WTC11 (cell line): Measurements from ENCODE around the gene TPCN2. TPM values are rescaled to one million over a fixed set of nuclear protein-coding genes. Genes with fewer than 3 reads are reported as not detected.

Source experiments
- ATAC-seq: fragments of 200-7000 bp; cut with Tn5 transposase; 2 replicates; pipeline ENCODE4 v1.10.0; 2021; ENCODE audit warnings: mild to moderate bottlenecking, moderate library complexity
- CTCF ChIA-PET: fragments of 300-600 bp; sonication (Branson Sonifier 250); formaldehyde crosslinking; loops from one replicate; lab custom pipeline; 2021; ENCODE audit warnings: antibody characterized with exemption; lab: Charles Lee
- POLR2A ChIA-PET: fragments of 350-600 bp; sonication (Branson Sonifier 250); formaldehyde crosslinking; loops from one replicate; lab custom pipeline; 2021; ENCODE audit warnings: antibody characterized with exemption; lab: Charles Lee
- DNase-seq: peaks from one replicate; pipeline ENCODE4 v3.0.0; 2021; ENCODE audit warnings: low spot score
- H3K27ac Mint-ChIP-seq: 2 replicates; pipeline ENCODE4 v1.8.0; 2021; ENCODE audit warnings: mixed read lengths
- H3K27me3 Mint-ChIP-seq: 2 replicates; pipeline ENCODE4 v1.8.0; 2021; ENCODE audit warnings: low read depth, mild to moderate bottlenecking, moderate library complexity, mixed read lengths
- H3K36me3 Mint-ChIP-seq: 2 replicates; pipeline ENCODE4 v1.8.0; 2021; ENCODE audit warnings: mixed read lengths
- H3K4me1 Mint-ChIP-seq: 2 replicates; pipeline ENCODE4 v1.8.0; 2022; ENCODE audit warnings: mixed read lengths
- H3K4me3 Mint-ChIP-seq: 2 replicates; pipeline ENCODE4 v1.8.0; 2021; ENCODE audit warnings: mild to moderate bottlenecking, moderate library complexity, mixed read lengths
- H3K9me3 Mint-ChIP-seq: 2 replicates; pipeline ENCODE4 v1.8.0; 2021; ENCODE audit warnings: mixed read lengths
- ARID4B ChIP-seq: sonication (generic); formaldehyde crosslinking; IDR thresholded peaks from 2 replicates; pipeline ENCODE4 v1.8.0; 2023; ENCODE audit warnings: missing genetic modification reagents, mild to moderate bottlenecking, borderline replicate concordance
- ATF2 ChIP-seq: sonication (generic); formaldehyde crosslinking; IDR thresholded peaks from 2 replicates; pipeline ENCODE4 v1.8.1; 2022; ENCODE audit warnings: low read depth, missing genetic modification reagents, borderline replicate concordance
- CTCF ChIP-seq: fragments of 200-600 bp; IDR thresholded peaks from 2 replicates; pipeline ENCODE4 v1.8.0; 2022; ENCODE audit warnings: antibody characterized with exemption
- E2F1 ChIP-seq: sonication (generic); formaldehyde crosslinking; IDR thresholded peaks from 2 replicates; pipeline ENCODE4 v1.8.0; 2022; ENCODE audit warnings: mild to moderate bottlenecking, missing genetic modification reagents
- E2F5 ChIP-seq: sonication (generic); formaldehyde crosslinking; IDR thresholded peaks from 2 replicates; pipeline ENCODE4 v1.8.1; 2022; ENCODE audit warnings: mild to moderate bottlenecking, moderate library complexity, missing genetic modification reagents
- ELF4 ChIP-seq: sonication (generic); formaldehyde crosslinking; IDR thresholded peaks from 2 replicates; pipeline ENCODE4 v1.8.1; 2022; ENCODE audit warnings: low read depth, mild to moderate bottlenecking, moderate library complexity, missing genetic modification reagents
- HMGXB4 ChIP-seq: sonication (generic); formaldehyde crosslinking; IDR thresholded peaks from 2 replicates; pipeline ENCODE4 v1.8.1; 2023; ENCODE audit warnings: mild to moderate bottlenecking, moderate library complexity, missing genetic modification reagents
- MXD4 ChIP-seq: fragments of 250-450 bp; sonication (Bioruptor Pico); IDR thresholded peaks from 2 replicates; pipeline ENCODE4 v1.8.0; 2021; ENCODE audit warnings: mild to moderate bottlenecking, moderate library complexity, borderline replicate concordance
- OVOL2 ChIP-seq: fragments of 250-450 bp; sonication (Bioruptor Pico); IDR thresholded peaks from 2 replicates; pipeline ENCODE4 v1.9.0; 2021; ENCODE audit warnings: mild to moderate bottlenecking, borderline replicate concordance
- PREB ChIP-seq: sonication (generic); formaldehyde crosslinking; IDR thresholded peaks from 2 replicates; pipeline ENCODE4 v1.8.1; 2022; ENCODE audit warnings: mild to moderate bottlenecking, missing genetic modification reagents, moderate library complexity, borderline replicate concordance
- SP1 ChIP-seq: sonication (generic); formaldehyde crosslinking; conservative IDR thresholded peaks from 2 replicates; pipeline ENCODE4 v1.8.1; 2022; ENCODE audit warnings: missing genetic modification reagents
- TEAD4 ChIP-seq: sonication (generic); formaldehyde crosslinking; IDR thresholded peaks from 2 replicates; pipeline ENCODE4 v1.8.0; 2022; ENCODE audit warnings: mild to moderate bottlenecking, missing genetic modification reagents
- ZNF138 ChIP-seq: sonication (generic); formaldehyde crosslinking; conservative IDR thresholded peaks from 2 replicates; pipeline ENCODE4 v1.8.1; 2022; ENCODE audit warnings: mild to moderate bottlenecking, moderate library complexity, missing genetic modification reagents
- ZNF263 ChIP-seq: sonication (generic); formaldehyde crosslinking; IDR thresholded peaks from 2 replicates; pipeline ENCODE4 v1.8.1; 2022; ENCODE audit warnings: low read depth, mild to moderate bottlenecking, moderate library complexity, missing genetic modification reagents
- total RNA-seq: library from RNA; stranded (reverse); gene quantifications from 3 replicates; pipeline ENCODE4 v1.2.3, GENCODE V29; 2021

TPCN2 gene
- total RNA-seq, 1 experiment from 2014 or later: 24.6 TPM

- peaks cover 5% of the 10 kb centered on the region for H3K27me3 Mint-ChIP-seq
- H3K36me3 Mint-ChIP-seq: no peaks in the 10 kb centered on the region
- no peak for DNase-seq
- no peak overlapping the region for H3K4me3 Mint-ChIP-seq
- no peak for ATAC-seq
- TF ChIP-seq HMGXB4 (CRISPR knock-in tag) (no peak), TEAD4 (CRISPR knock-in tag) (no peak), PREB (CRISPR knock-in tag) (no peak), ZNF263 (CRISPR knock-in tag) (no peak), SP1 (CRISPR knock-in tag) (no peak), ELF4 (no peak)
- TF ChIP-seq, all 79 proteins: peak for 0
- H3K4me1 Mint-ChIP-seq: peaks cover 28% of the 10 kb centered on the region
- H3K27ac Mint-ChIP-seq: peak overlapping the region; percentile 23; the same call in 1 of the 2 replicates
- ChIA-PET POLR2A (no interaction called here), CTCF (interaction anchor here (0.9 to 1.7 kb wide), 2 partner anchors 13 to 36 kb away, joined by 3 to 6 read pairs; no protein-coding TSS in a partner anchor)
- H3K9me3 Mint-ChIP-seq: no peaks in the 10 kb centered on the region
Observed at GRCh38 chr11:69007975-69008381, 40.8 kb upstream of the TPCN2 start.

GRCh38 chr11:69008737-69009440 is 39.8 kb upstream of the TPCN2 start:
- H3K4me3 Mint-ChIP-seq: no peak overlapping the region
- ChIA-PET CTCF (interaction anchor here (0.9 to 1.7 kb wide), 2 partner anchors 12 to 35 kb away, joined by 3 to 6 read pairs; no protein-coding TSS in a partner anchor), POLR2A (no interaction called here)
- H3K4me1 Mint-ChIP-seq: peaks cover 30% of the 10 kb centered on the region
- no peak for DNase-seq
- no peaks in the 10 kb centered on the region for H3K9me3 Mint-ChIP-seq
- H3K36me3 Mint-ChIP-seq: no peaks in the 10 kb centered on the region
- ATAC-seq: no peak
- H3K27ac Mint-ChIP-seq: no peak overlapping the region
- peaks cover 5% of the 10 kb centered on the region for H3K27me3 Mint-ChIP-seq
- TF ChIP-seq MXD4: no peak

- peaks cover 37% of the 10 kb centered on the region for H3K4me1 Mint-ChIP-seq
- peaks cover 5% of the 10 kb centered on the region for H3K27me3 Mint-ChIP-seq
- CTCF ChIA-PET: interaction anchor here (0.5 to 6.6 kb wide), 5 partner anchors 35 to 946 kb away, joined by 3 to 50 read pairs (median 18); partner anchors contain the start of gene TPCN2
- H3K27ac Mint-ChIP-seq: no peak overlapping the region
- no peak for DNase-seq
- H3K4me3 Mint-ChIP-seq: no peak overlapping the region
- no peak for ATAC-seq
- H3K36me3 Mint-ChIP-seq: no peaks in the 10 kb centered on the region
- no peaks in the 10 kb centered on the region for H3K9me3 Mint-ChIP-seq
- POLR2A ChIA-PET: no interaction called here
- no peak for TF ChIP-seq E2F1 (CRISPR knock-in tag)
- TF ChIP-seq E2F5 (CRISPR knock-in tag): no peak
- no peak for TF ChIP-seq ATF2 (CRISPR knock-in tag)
- TF ChIP-seq ZNF138: no peak
- no peak for TF ChIP-seq ARID4B (CRISPR knock-in tag)
- no peak for TF ChIP-seq CTCF
- no peak for TF ChIP-seq OVOL2 (CRISPR knock-in tag)
Observed at GRCh38 chr11:69009441-69010211, 39.1 kb upstream of the TPCN2 start.
